ENCODE data around the gene NIFK. TPM values are rescaled to one million over a fixed set of nuclear protein-coding genes. Genes with fewer than 3 reads are reported as not detected.
A peak's percentile ranks its signal among the peaks of the same experiment; 100 is the strongest.
"Not testable (repeated sequence)": the region's sequence is repeated elsewhere in the genome, so short reads cannot be mapped to it uniquely, and the experiment has no call there.

NIFK gene
- total and polyA plus RNA-seq, 2 experiments from 2014 or later, result 20.4 to 44.0 TPM

DNA sequence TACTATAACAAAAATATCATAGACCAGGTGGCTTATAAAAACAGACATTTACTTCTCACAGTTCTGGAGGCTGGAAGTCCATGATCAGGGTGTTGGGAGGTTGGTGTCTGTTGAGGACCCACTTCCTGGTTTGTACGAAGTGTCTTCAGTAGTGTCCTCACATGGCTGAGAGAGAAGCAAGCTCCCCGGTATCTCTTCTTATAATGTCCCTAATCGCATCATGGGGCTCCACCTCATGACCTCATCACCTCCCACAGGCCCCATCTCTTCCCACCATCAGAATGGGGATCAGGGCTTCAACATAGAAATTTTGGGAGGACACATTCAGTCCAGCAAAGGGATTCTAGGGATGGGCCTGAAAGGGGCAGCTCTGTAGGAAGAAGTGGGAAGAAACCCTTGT lies 4.8 kb upstream of the NIFK start:
- no peaks in the 10 kb centered on the region for H3K27me3 ChIP-seq
- DNase-seq (ENCODE audit: low read depth in 1 of 2, low spot score in 1 of 2), result no peak
- TF ChIP-seq CTCF (IDR thresholded peaks at IDR 0.05; ENCODE audit: low read depth, low read length), result no peak

DNA sequence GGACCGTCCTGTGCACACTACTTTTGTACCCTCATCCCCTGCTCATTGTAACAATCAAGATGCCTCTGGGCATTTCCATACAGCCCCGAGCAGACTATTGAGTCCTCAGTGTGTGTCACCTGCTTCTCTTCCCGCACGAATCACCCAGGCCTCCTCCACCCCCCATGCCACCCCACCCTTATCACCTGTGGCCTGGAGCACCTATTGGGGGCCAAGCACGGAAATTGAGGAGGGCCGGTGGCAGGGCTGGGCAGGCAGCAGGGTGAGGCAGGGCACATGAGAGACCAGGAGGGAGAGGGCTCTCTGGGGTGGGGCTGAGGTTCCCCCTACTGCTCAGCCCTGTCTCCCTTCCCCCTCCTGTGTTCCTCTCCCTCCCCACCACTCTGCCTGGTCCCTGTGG lies 4.3 kb upstream of the NIFK start:
- no peaks in the 10 kb centered on the region for H3K27me3 ChIP-seq
- H3K4me1 ChIP-seq (ENCODE audit: low read depth), result no peaks in the 10 kb centered on the region
- no peak for DNase-seq (ENCODE audit: low read depth in 1 of 2, low spot score in 1 of 2)
- no peak overlapping the region for H3K27ac ChIP-seq
- H3K4me3 ChIP-seq, result no peak overlapping the region
- no peaks in the 10 kb centered on the region for H3K9me3 ChIP-seq (ENCODE audit: low read depth)
- TF ChIP-seq CTCF (IDR thresholded peaks at IDR 0.05; ENCODE audit: low read depth, low read length), result no peak
- H3K36me3 ChIP-seq, result no peaks in the 10 kb centered on the region

More for the DNA sequence above, 4.8 kb upstream of the NIFK start:
- Histone ChIP-seq H3K36me3 (no peaks in the 10 kb centered on the region), H3K27ac (no peak overlapping the region), H3K4me1 (ENCODE audit: low read depth) (no peaks in the 10 kb centered on the region), H3K9me3 (ENCODE audit: low read depth) (no peaks in the 10 kb centered on the region), H3K4me3 (no peak overlapping the region)

DNA sequence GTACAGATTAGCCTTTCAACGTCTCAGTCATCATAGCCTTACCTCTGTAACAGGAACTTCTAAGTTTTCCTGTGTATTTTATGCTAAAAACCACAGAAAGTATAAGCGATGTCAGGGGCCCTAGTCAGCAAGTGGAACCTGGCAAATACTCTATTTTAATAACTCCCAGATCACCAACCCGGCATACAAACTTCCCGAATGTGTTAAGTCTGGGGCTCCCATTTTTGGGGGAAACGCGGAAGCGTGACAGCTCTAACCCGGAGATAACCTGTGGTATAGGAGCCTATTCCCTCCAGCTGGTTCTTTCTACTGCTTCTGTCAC lies 574 bp downstream of the NIFK start:
- no peak for DNase-seq (ENCODE audit: low read depth in 1 of 2, low spot score in 1 of 2)
- Histone ChIP-seq H3K27ac (peak overlapping the region; percentile 65), H3K4me3 (peak overlapping the region; percentile 83), H3K36me3 (peaks cover 20% of the 10 kb centered on the region), H3K27me3 (no peaks in the 10 kb centered on the region), H3K4me1 (ENCODE audit: low read depth) (peaks cover 6% of the 10 kb centered on the region), H3K9me3 (ENCODE audit: low read depth) (no peaks in the 10 kb centered on the region)
- TF ChIP-seq CTCF (IDR thresholded peaks at IDR 0.05; ENCODE audit: low read depth, low read length), result no peak

DNA sequence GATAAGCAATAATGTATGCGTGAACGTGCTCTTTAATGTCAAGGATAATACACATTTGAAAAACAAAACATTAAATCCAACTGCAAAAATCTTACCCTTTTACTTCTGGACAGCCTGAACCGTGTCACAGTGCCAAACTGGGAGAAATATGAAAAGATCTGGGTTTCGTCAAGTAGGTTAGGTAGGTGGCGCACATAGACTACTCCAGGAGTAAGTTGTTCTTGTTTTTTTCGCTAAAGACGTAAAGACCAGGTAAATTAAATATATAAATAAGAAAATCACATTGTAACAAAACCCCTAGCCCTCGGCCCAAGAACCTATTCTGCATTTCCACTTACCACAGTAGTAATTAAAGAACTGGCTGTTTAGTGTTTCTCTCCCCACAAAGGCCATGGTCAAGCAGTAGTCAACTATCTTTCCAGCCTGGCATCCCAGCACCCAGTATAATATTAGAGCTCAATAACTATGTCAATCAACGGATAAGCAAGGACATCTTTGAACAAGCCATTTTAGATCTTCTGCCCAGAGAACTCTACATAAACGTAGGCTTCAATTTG lies 1.1 kb downstream of the NIFK start:
- peak overlapping the region; percentile 65 for H3K27ac ChIP-seq
- peak in 1 of 2 donors; percentile 35 for DNase-seq (ENCODE audit: low read depth in 1 of 2, low spot score in 1 of 2)
- H3K4me1 ChIP-seq (ENCODE audit: low read depth), result peaks cover 6% of the 10 kb centered on the region
- H3K36me3 ChIP-seq, result peaks cover 24% of the 10 kb centered on the region
- H3K27me3 ChIP-seq, result no peaks in the 10 kb centered on the region
- no peak for TF ChIP-seq CTCF (IDR thresholded peaks at IDR 0.05; ENCODE audit: low read depth, low read length)
- no peaks in the 10 kb centered on the region for H3K9me3 ChIP-seq (ENCODE audit: low read depth)
- H3K4me3 ChIP-seq, result peak overlapping the region; percentile 83

- H3K9me3 ChIP-seq (ENCODE audit: low read depth); H3K27ac ChIP-seq; H3K27me3 ChIP-seq; H3K4me1 ChIP-seq (ENCODE audit: low read depth); DNase-seq (ENCODE audit: low read depth in 1 of 2, low spot score in 1 of 2); H3K4me3 ChIP-seq: not testable (repeated sequence)
- H3K36me3 ChIP-seq, result peaks cover 28% of the 10 kb centered on the region
These were observed 2.1 kb downstream of the NIFK start for GRCh38 chr2:121734544-121734943.

GRCh38 chr2:121731366-121731765 lies 5.3 kb downstream of the NIFK start:
- no peak for TF ChIP-seq CTCF (IDR thresholded peaks at IDR 0.05; ENCODE audit: low read depth, low read length)
- peaks cover 6% of the 10 kb centered on the region for H3K4me1 ChIP-seq (ENCODE audit: low read depth)
- H3K27ac ChIP-seq, result no peak overlapping the region
- H3K9me3 ChIP-seq (ENCODE audit: low read depth), result no peaks in the 10 kb centered on the region
- no peaks in the 10 kb centered on the region for H3K27me3 ChIP-seq
- H3K4me3 ChIP-seq, result no peak overlapping the region
- no peak for DNase-seq (ENCODE audit: low read depth in 1 of 2, low spot score in 1 of 2)
- H3K36me3 ChIP-seq, result peaks cover 55% of the 10 kb centered on the region
